H1 (cell line): Measurements from ENCODE around the gene SLC19A1. TPM values are rescaled to one million over a fixed set of nuclear protein-coding genes. Genes with fewer than 3 reads are reported as not detected.

Experiments used
- CTCF ChIA-PET: fragments of 300-600 bp; sonication (Branson Sonifier 250); formaldehyde crosslinking; loops from one replicate; lab custom pipeline; 2021; ENCODE audit not compliant: partially characterized antibody; lab: Charles Lee
- POLR2A ChIA-PET: fragments of 300-600 bp; sonication (Branson Sonifier 250); formaldehyde crosslinking; loops from one replicate; lab custom pipeline; 2021; ENCODE audit warnings: inconsistent platforms; ENCODE audit not compliant: partially characterized antibody; lab: Charles Lee
- DNase-seq, 2 experiments: peaks; one replicate each; pipeline versions ENCODE4 v3.0.0 to v3.0.0-alpha.2; 2010 to 2022; ENCODE audit warnings: low spot score in 2 of 2, low read depth in 1 of 2, mixed read lengths in 1 of 2
- FAIRE-seq: peaks from 2 replicates; lab custom pipeline; 2011; peaks lifted over from hg19 to GRCh38; lab: Jason Lieb, UNC
- H2AFZ ChIP-seq: 2 replicates; pipeline ENCODE4 v1.8.1; 2012; ENCODE audit warnings: low read length, inconsistent platforms
- H2AK5ac ChIP-seq: 2 replicates; pipeline ENCODE4 v1.6.1; 2013; ENCODE audit warnings: low read depth, low read length
- H2BK120ac ChIP-seq: replicated peaks from 2 replicates; pipeline ENCODE3; 2013; ENCODE audit warnings: low read depth, low read length, inconsistent platforms
- H2BK12ac ChIP-seq: 2 replicates; pipeline ENCODE4 v1.6.1; 2013; ENCODE audit warnings: low read depth, low read length
- H2BK15ac ChIP-seq: 2 replicates; pipeline ENCODE4 v1.6.1; 2013; ENCODE audit warnings: low read length
- H2BK20ac ChIP-seq: 2 replicates; pipeline ENCODE4 v1.6.1; 2013; ENCODE audit warnings: low read length
- H2BK5ac ChIP-seq: 2 replicates; pipeline ENCODE4 v1.6.1; 2013; ENCODE audit warnings: low read depth, low read length
- H3K14ac ChIP-seq: 2 replicates; pipeline ENCODE4 v1.6.1; 2013; ENCODE audit warnings: inconsistent platforms; ENCODE audit not compliant: insufficient read length
- H3K18ac ChIP-seq: 2 replicates; pipeline ENCODE4 v1.6.1; 2013; ENCODE audit warnings: low read length; ENCODE audit errors: extremely low read depth
- H3K23ac ChIP-seq: 2 replicates; pipeline ENCODE4 v1.6.1; 2013; ENCODE audit warnings: inconsistent platforms; ENCODE audit not compliant: insufficient read length
- H3K23me2 ChIP-seq: 2 replicates; pipeline ENCODE4 v1.6.1; 2013; ENCODE audit warnings: low read depth, low read length
- H3K27ac ChIP-seq: 2 replicates; pipeline ENCODE4 v1.6.1; 2011; ENCODE audit warnings: low read depth, low read length, inconsistent platforms
- H3K27me3 ChIP-seq, 4 experiments: replicated peaks in 1 of 4; 1 replicate in 1 of 4; 2 replicates in 3 of 4; pipeline versions ENCODE4 v1.6.1 to v1.8.1; 2011 to 2013; ENCODE audit warnings: low read length in 3 of 4, mild to moderate bottlenecking in 3 of 4, inconsistent platforms in 2 of 4, mixed read lengths in 2 of 4, moderate library complexity in 1 of 4; ENCODE audit not compliant: control insufficient read depth in 3 of 4, insufficient read depth in 3 of 4; ENCODE audit errors: extremely low read depth in 1 of 4
- H3K36me3 ChIP-seq, 4 experiments: 2 replicates each; pipeline versions ENCODE4 v1.6.1 to v1.8.1; 2011 to 2013; ENCODE audit warnings: mild to moderate bottlenecking in 4 of 4, low read length in 3 of 4, moderate library complexity in 2 of 4, control low read depth in 1 of 4, inconsistent platforms in 1 of 4; ENCODE audit not compliant: insufficient read depth in 4 of 4, control insufficient read depth in 2 of 4
- H3K4ac ChIP-seq: replicated peaks from 2 replicates; pipeline ENCODE3; 2013; ENCODE audit warnings: low read length, low read depth, mixed read lengths, inconsistent platforms; ENCODE audit not compliant: insufficient read length
- H3K4me1 ChIP-seq, 4 experiments: replicated peaks in 1 of 4; 1 replicate in 1 of 4; 2 replicates in 3 of 4; pipeline versions ENCODE4 v1.6.1 to v1.8.1; 2011 to 2013; ENCODE audit warnings: low read length in 3 of 4, inconsistent platforms in 2 of 4, mixed read lengths in 1 of 4; ENCODE audit not compliant: insufficient read depth in 4 of 4, control insufficient read depth in 3 of 4
- H3K4me2 ChIP-seq, 2 experiments: 2 replicates each; pipeline versions ENCODE4 v1.6.1 to v1.8.1; 2011 to 2013; ENCODE audit warnings: low read depth in 2 of 2, low read length in 2 of 2, control low read depth in 1 of 2, inconsistent platforms in 1 of 2, mild to moderate bottlenecking in 1 of 2; ENCODE audit not compliant: insufficient read depth in 1 of 2
- H3K4me3 ChIP-seq, 4 experiments: fragments of 200-600, 300-600 bp in 1 of 4; sonication (generic), shearing (Covaris generic), sonication (Bioruptor Twin) in 1 of 4; 2 replicates each; pipeline versions ENCODE4 v1.5.1 to v1.8.1; 2011 to 2016; ENCODE audit warnings: low read length in 4 of 4, low read depth in 3 of 4, control low read depth in 2 of 4, inconsistent platforms in 2 of 4, mild to moderate bottlenecking in 2 of 4, mixed read lengths in 1 of 4, moderate library complexity in 1 of 4; ENCODE audit not compliant: insufficient read depth in 2 of 4; ENCODE audit errors: extremely low read depth in 1 of 4
- H3K56ac ChIP-seq: replicated peaks from 2 replicates; pipeline ENCODE3; 2013; ENCODE audit warnings: low read depth, mild to moderate bottlenecking, mixed read lengths, low read length, inconsistent platforms; ENCODE audit not compliant: insufficient read length
- H3K79me1 ChIP-seq: 2 replicates; pipeline ENCODE4 v1.6.1; 2013; ENCODE audit warnings: low read depth, low read length, control low read depth
- H3K79me2 ChIP-seq, 2 experiments: 2 replicates each; pipeline versions ENCODE4 v1.6.1 to v1.8.1; 2012 to 2013; ENCODE audit warnings: low read length in 2 of 2, mild to moderate bottlenecking in 2 of 2, inconsistent platforms in 1 of 2; ENCODE audit not compliant: insufficient read depth in 2 of 2, control insufficient read depth in 1 of 2
- H3K9ac ChIP-seq, 4 experiments: replicated peaks in 1 of 4; 1 replicate in 1 of 4; 2 replicates in 3 of 4; pipeline versions ENCODE4 v1.6.1 to v1.8.1; 2011 to 2013; ENCODE audit warnings: low read depth in 3 of 4, low read length in 3 of 4, control low read depth in 2 of 4, mild to moderate bottlenecking in 2 of 4, moderate library complexity in 2 of 4, inconsistent platforms in 1 of 4; ENCODE audit errors: extremely low read depth in 1 of 4
- H3K9me3 ChIP-seq, 2 experiments: 2 replicates each; pipeline versions ENCODE4 v1.6.1 to v1.8.1; 2012 to 2013; ENCODE audit warnings: mild to moderate bottlenecking in 2 of 2, moderate library complexity in 2 of 2, control low read depth in 1 of 2, inconsistent platforms in 1 of 2, low read depth in 1 of 2, low read length in 1 of 2, mixed read lengths in 1 of 2; ENCODE audit not compliant: insufficient read depth in 2 of 2
- H4K20me1 ChIP-seq, 2 experiments: replicated peaks in 1 of 2; 2 replicates each; pipeline versions ENCODE3 to v1.8.1; 2011 to 2013; ENCODE audit warnings: inconsistent platforms in 2 of 2, low read length in 2 of 2, mild to moderate bottlenecking in 1 of 2; ENCODE audit not compliant: insufficient read depth in 2 of 2, control insufficient read depth in 1 of 2
- H4K5ac ChIP-seq: 2 replicates; pipeline ENCODE4 v1.6.1; 2013; ENCODE audit warnings: low read length, low read depth, mixed read lengths, inconsistent platforms; ENCODE audit not compliant: insufficient read length
- H4K8ac ChIP-seq: 2 replicates; pipeline ENCODE4 v1.8.0; 2013; ENCODE audit warnings: mild to moderate bottlenecking, moderate library complexity, low read length, inconsistent platforms; ENCODE audit not compliant: insufficient read depth; ENCODE audit errors: extremely low read depth
- H4K91ac ChIP-seq: replicated peaks from 2 replicates; pipeline ENCODE3; 2013; ENCODE audit warnings: low read length, mixed read lengths, inconsistent platforms; ENCODE audit not compliant: insufficient read length
- ASH2L ChIP-seq: fragments of 200-600, 300-600 bp; sonication (generic); IDR thresholded peaks from one replicate; pipeline ENCODE4 v1.7.1; 2017; ENCODE audit warnings: low read length
- ATF3 ChIP-seq: IDR thresholded peaks from 2 replicates; pipeline ENCODE4 v1.6.1; 2011; ENCODE audit warnings: low read depth, mild to moderate bottlenecking, low read length; ENCODE audit not compliant: insufficient read depth
- CBX5 ChIP-seq: fragments of 300-800, 300-1000 bp; sonication (generic); IDR thresholded peaks from 2 replicates; pipeline ENCODE4 v1.7.1; 2016; ENCODE audit warnings: antibody characterized with exemption, low read length, low read depth
- CHD1 ChIP-seq: IDR thresholded peaks from 2 replicates; pipeline ENCODE4 v1.6.1; 2012; ENCODE audit warnings: low read depth, low read length, improper control_type of control experiment
- EP300 ChIP-seq, 2 experiments: IDR thresholded peaks; 1 replicate in 1 of 2; 2 replicates in 1 of 2; pipeline ENCODE4 v1.6.1; 2011 to 2012; ENCODE audit warnings: low read depth in 2 of 2, low read length in 2 of 2, mild to moderate bottlenecking in 2 of 2, borderline replicate concordance in 1 of 2, inconsistent platforms in 1 of 2, moderate library complexity in 1 of 2
- EZH2 ChIP-seq: fragments of 200-600 bp; sonication (generic); IDR thresholded peaks from 2 replicates; pipeline ENCODE4 v1.7.1; 2012; ENCODE audit warnings: low read depth, mild to moderate bottlenecking, moderate library complexity, low read length, inconsistent platforms; ENCODE audit not compliant: severe bottlenecking
- FOSL1 ChIP-seq: IDR thresholded peaks from 2 replicates; pipeline ENCODE4 v1.6.1; 2011; ENCODE audit warnings: mild to moderate bottlenecking, low read depth, low read length, moderate library complexity; ENCODE audit not compliant: insufficient read depth
- KDM1A ChIP-seq: fragments of 200-600, 300-600 bp; sonication (generic); IDR thresholded peaks from 2 replicates; pipeline ENCODE4 v1.7.1; 2016; ENCODE audit warnings: mild to moderate bottlenecking, low read length, borderline replicate concordance
- TEAD4 ChIP-seq: IDR thresholded peaks from 2 replicates; pipeline ENCODE4 v1.6.1; 2012; ENCODE audit warnings: low read depth, low read length, inconsistent platforms, mixed read lengths
- USF2 ChIP-seq: IDR thresholded peaks from 2 replicates; pipeline ENCODE4 v1.6.1; 2011; ENCODE audit warnings: low read length, improper control_type of control experiment
- WGBS, 2 experiments: shearing (Covaris generic) in 1 of 2; methylation state at CpG; one replicate each; pipeline versions ENCODE4 v1.1.6 to v1.1.7; 2013 to 2015; ENCODE audit warnings: low lambda C conversion rate in 2 of 2, mixed read lengths in 2 of 2, inconsistent platforms in 1 of 2, low coverage in 1 of 2, missing lambda C conversion rate in 1 of 2; ENCODE audit not compliant: insufficient replicate concordance in 2 of 2, insufficient coverage in 1 of 2, insufficient read length in 1 of 2; ENCODE audit errors: extremely low coverage in 1 of 2, missing lambda C conversion rate in 1 of 2; 5-methylcytosine and 5-hydroxymethylcytosine counted together
- polyA plus RNA-seq, 7 experiments: library from polyadenylated mRNA; depleted of rRNA in 3 of 7; stranded (reverse) in 5 of 7; unstranded in 2 of 7; fragments of >200 nt in 5 of 7; fragments of 200-250 nt in 2 of 7; gene quantifications; 1 replicate in 5 of 7; 2 replicates in 1 of 7; 4 replicates in 1 of 7; pipeline versions ENCODE4 v1.2.1 to v1.2.3, GENCODE V29; 2011 to 2013; ENCODE audit warnings: missing spikeins in 2 of 7, mixed read lengths in 2 of 7
- total RNA-seq: library from RNA; stranded (reverse); fragmentation: NEBNext Ultra II Directional; extraction: Animal tissue kit (Norgen Biotek cat#: 25700); gene quantifications from 2 replicates; pipeline ENCODE4 v1.2.1, GENCODE V29; 2021

Gene SLC19A1
- total and polyA plus RNA-seq, 2 of the 8 experiments (the other 6 are each of a cell fraction or from before 2014, with no cell fraction given), result 31.6 to 43.8 TPM

- H2AK5ac ChIP-seq, result no peak overlapping the region
- H3K4me3 ChIP-seq, result no peak overlapping the region
- peaks cover 7 to 19% of the 10 kb centered on the region in 2 experiments for H4K20me1 ChIP-seq
- FAIRE-seq, result no peak
- no peaks in the 10 kb centered on the region for H3K9me3 ChIP-seq
- CTCF ChIA-PET, result interaction anchor here (2.5 kb wide), 1 partner anchor 17 kb away, joined by 8 read pairs; no protein-coding TSS in a partner anchor
- no peak overlapping the region for H3K4ac ChIP-seq
- peaks cover 0 to 33% of the 10 kb centered on the region in 2 experiments; a peak in 2 of 4 replicates for H3K79me2 ChIP-seq
- peaks cover 6% of the 10 kb centered on the region; the same call in 1 of the 2 replicates for H3K23me2 ChIP-seq
- H4K5ac ChIP-seq, result no peak overlapping the region
- POLR2A ChIA-PET, result interaction anchor here (0.8 to 1.1 kb wide), 2 partner anchors 9 to 27 kb away, joined by 3 read pairs; no protein-coding TSS in a partner anchor
- no peak overlapping the region for H2BK20ac ChIP-seq
- no peak overlapping the region for H3K14ac ChIP-seq
- no peak overlapping the region for H2BK120ac ChIP-seq
- no peak overlapping the region for H2BK15ac ChIP-seq
- H3K79me1 ChIP-seq, result peaks cover 5% of the 10 kb centered on the region
- no peak overlapping the region for H3K4me2 ChIP-seq
- H2BK12ac ChIP-seq, result no peak overlapping the region
- H3K9ac ChIP-seq, result no peak overlapping the region
- no peak overlapping the region; the same call in 1 of the 2 replicates for H4K8ac ChIP-seq
- no peak overlapping the region for H4K91ac ChIP-seq
- H2AFZ ChIP-seq, result no peak overlapping the region
- no peak overlapping the region for H3K27ac ChIP-seq
- 93% methylated on average over 31 of the region's 31 CpGs; no CpG with 5 or more reads in 1 of the 2 experiments for WGBS, 2 experiments
- no peaks in the 10 kb centered on the region; a peak in 1 of 7 replicates for H3K27me3 ChIP-seq
- H3K23ac ChIP-seq, result no peak overlapping the region
- peaks cover 0 to 5% (median 2%) of the 10 kb centered on the region in 4 experiments; a peak in 3 of 8 replicates for H3K36me3 ChIP-seq
- H3K56ac ChIP-seq, result no peak overlapping the region
- no peak overlapping the region for H3K18ac ChIP-seq
- peaks cover 0 to 12% (median 9%) of the 10 kb centered on the region in 4 experiments; a peak in 4 of 7 replicates for H3K4me1 ChIP-seq
- no peak overlapping the region; the same call in 1 of the 2 replicates for H2BK5ac ChIP-seq
- DNase-seq, result peak in 1 of 2 experiments; percentile 40
- TF ChIP-seq EP300 (IDR thresholded peaks at IDR 0.05; ENCODE audit: borderline replicate concordance in 1 of 2, low read depth in 2 of 2, low read length in 2 of 2), result no peak
- TF ChIP-seq TEAD4, result no peak
- TF ChIP-seq USF2, result no peak
- no peak for TF ChIP-seq ASH2L
- no peak for TF ChIP-seq ATF3
- TF ChIP-seq FOSL1, result no peak
- no peak for TF ChIP-seq CHD1
- no peak for TF ChIP-seq CBX5
- no peak for TF ChIP-seq EZH2
- TF ChIP-seq KDM1A, result no peak
These were observed 3.7 kb downstream of the SLC19A1 start for GRCh38 chr21:45538381-45539045.
